Activated T-helper 17 cell treated with anti-CD3 and anti-CD28 coated beads, Interleukin-2, amount 50 U/mL, for 72 hours (primary cell): ENCODE data around the gene IL6ST. TPM values are rescaled to one million over a fixed set of nuclear protein-coding genes. Genes with fewer than 3 reads are reported as not detected.

Source experiments
- ATAC-seq: fragments of 150-1000 bp; cut with Tn5 transposase; replicated peaks from 2 replicates; pipeline ENCODE4 v1.10.0; 2021; ENCODE audit warnings: mild to moderate bottlenecking, moderate library complexity
- H3K27ac Mint-ChIP-seq: one replicate; pipeline ENCODE4 v1.8.0; 2022; ENCODE audit warnings: mixed read lengths
- H3K27me3 Mint-ChIP-seq: one replicate; pipeline ENCODE4 v1.8.0; 2022; ENCODE audit warnings: mixed read lengths
- H3K36me3 Mint-ChIP-seq: one replicate; pipeline ENCODE4 v1.8.0; 2022; ENCODE audit warnings: low read depth, mild to moderate bottlenecking, mixed read lengths
- H3K4me1 Mint-ChIP-seq: one replicate; pipeline ENCODE4 v1.8.0; 2022; ENCODE audit warnings: mixed read lengths
- H3K4me3 Mint-ChIP-seq: one replicate; pipeline ENCODE4 v1.8.0; 2022; ENCODE audit warnings: mild to moderate bottlenecking, mixed read lengths
- H3K9me3 Mint-ChIP-seq: one replicate; pipeline ENCODE4 v1.8.0; 2022; ENCODE audit warnings: mixed read lengths
- total RNA-seq, 2 donors: library from RNA; stranded (reverse); gene quantifications; one replicate each; pipeline ENCODE4 v1.2.3, GENCODE V29; 2022

Gene IL6ST
- total RNA-seq, 2 donors from 2014 or later = 28.1 to 66.8 TPM

GRCh38 chr5:55913466-55914413, 81.0 kb downstream of the IL6ST start:
- H3K4me1 Mint-ChIP-seq = no peaks in the 10 kb centered on the region
- no peak overlapping the region for H3K27ac Mint-ChIP-seq
- H3K36me3 Mint-ChIP-seq = no peaks in the 10 kb centered on the region
- no peak for ATAC-seq
- H3K9me3 Mint-ChIP-seq = no peaks in the 10 kb centered on the region
- no peak overlapping the region for H3K4me3 Mint-ChIP-seq
- H3K27me3 Mint-ChIP-seq = no peaks in the 10 kb centered on the region

- Mint-ChIP-seq H3K27ac (no peak overlapping the region), H3K9me3 (no peaks in the 10 kb centered on the region), H3K4me1 (no peaks in the 10 kb centered on the region), H3K36me3 (no peaks in the 10 kb centered on the region), H3K4me3 (no peak overlapping the region), H3K27me3 (no peaks in the 10 kb centered on the region)
- ATAC-seq = no peak
These were observed 82.7 kb downstream of the IL6ST start for GRCh38 chr5:55911784-55912653.

- ATAC-seq = no peak
- Mint-ChIP-seq H3K4me3 (no peak overlapping the region), H3K9me3 (no peaks in the 10 kb centered on the region), H3K27me3 (no peaks in the 10 kb centered on the region), H3K4me1 (peaks cover 5% of the 10 kb centered on the region), H3K27ac (no peak overlapping the region), H3K36me3 (no peaks in the 10 kb centered on the region)
These were observed 86.0 kb downstream of the IL6ST start for GRCh38 chr5:55908804-55909203.

- H3K4me1 Mint-ChIP-seq = peaks cover 13% of the 10 kb centered on the region
- H3K27me3 Mint-ChIP-seq = no peaks in the 10 kb centered on the region
- no peaks in the 10 kb centered on the region for H3K36me3 Mint-ChIP-seq
- no peaks in the 10 kb centered on the region for H3K9me3 Mint-ChIP-seq
- ATAC-seq = no peak
- H3K27ac Mint-ChIP-seq = no peak overlapping the region
- H3K4me3 Mint-ChIP-seq = no peak overlapping the region
These were observed 86.8 kb downstream of the IL6ST start for GRCh38 chr5:55907927-55908326.

GRCh38 chr5:55905251-55905650, 89.5 kb downstream of the IL6ST start:
- H3K27me3 Mint-ChIP-seq = no peaks in the 10 kb centered on the region
- no peak overlapping the region for H3K27ac Mint-ChIP-seq
- peaks cover 19% of the 10 kb centered on the region for H3K4me1 Mint-ChIP-seq
- ATAC-seq = no peak
- no peak overlapping the region for H3K4me3 Mint-ChIP-seq
- no peaks in the 10 kb centered on the region for H3K9me3 Mint-ChIP-seq
- H3K36me3 Mint-ChIP-seq = no peaks in the 10 kb centered on the region

GRCh38 chr5:55904152-55904551, 90.6 kb downstream of the IL6ST start:
- Mint-ChIP-seq H3K9me3 (no peaks in the 10 kb centered on the region), H3K4me1 (peaks cover 26% of the 10 kb centered on the region), H3K27ac (no peak overlapping the region), H3K4me3 (no peak overlapping the region), H3K27me3 (no peaks in the 10 kb centered on the region), H3K36me3 (no peaks in the 10 kb centered on the region)
- ATAC-seq = no peak

GRCh38 chr5:55903121-55903701, 91.6 kb downstream of the IL6ST start:
- H3K4me3 Mint-ChIP-seq = peak overlapping the region; percentile 52
- no peaks in the 10 kb centered on the region for H3K36me3 Mint-ChIP-seq
- no peaks in the 10 kb centered on the region for H3K27me3 Mint-ChIP-seq
- H3K27ac Mint-ChIP-seq = peak overlapping the region; percentile 54
- peak; percentile 91 for ATAC-seq
- no peaks in the 10 kb centered on the region for H3K9me3 Mint-ChIP-seq
- H3K4me1 Mint-ChIP-seq = peaks cover 26% of the 10 kb centered on the region

- peak overlapping the region; percentile 54 for H3K27ac Mint-ChIP-seq
- H3K36me3 Mint-ChIP-seq = no peaks in the 10 kb centered on the region
These were observed 92.1 kb downstream of the IL6ST start for GRCh38 chr5:55902696-55903095.

GRCh38 chr5:55900776-55901175, 94.0 kb downstream of the IL6ST start:
- peaks cover 35% of the 10 kb centered on the region for H3K4me1 Mint-ChIP-seq
- H3K27me3 Mint-ChIP-seq = peaks cover 4% of the 10 kb centered on the region
- H3K36me3 Mint-ChIP-seq = no peaks in the 10 kb centered on the region
- H3K4me3 Mint-ChIP-seq = no peak overlapping the region
- H3K27ac Mint-ChIP-seq = no peak overlapping the region
- no peak for ATAC-seq
- no peaks in the 10 kb centered on the region for H3K9me3 Mint-ChIP-seq

More at GRCh38 chr5:55902696-55903095, 92.1 kb downstream of the IL6ST start:
- H3K4me1 Mint-ChIP-seq = peaks cover 30% of the 10 kb centered on the region
- peak overlapping the region; percentile 52 for H3K4me3 Mint-ChIP-seq
- no peaks in the 10 kb centered on the region for H3K27me3 Mint-ChIP-seq
- ATAC-seq = no peak
- no peaks in the 10 kb centered on the region for H3K9me3 Mint-ChIP-seq

- ATAC-seq = peak; percentile 68
- H3K9me3 Mint-ChIP-seq = no peaks in the 10 kb centered on the region
These were observed 94.7 kb downstream of the IL6ST start for GRCh38 chr5:55900068-55900467.

GRCh38 chr5:55899344-55899743, 95.4 kb downstream of the IL6ST start:
- H3K4me1 Mint-ChIP-seq = peaks cover 36% of the 10 kb centered on the region

More at GRCh38 chr5:55900068-55900467, 94.7 kb downstream of the IL6ST start:
- H3K27ac Mint-ChIP-seq = peak overlapping the region; percentile 26
- peaks cover 35% of the 10 kb centered on the region for H3K4me1 Mint-ChIP-seq
- H3K27me3 Mint-ChIP-seq = peaks cover 4% of the 10 kb centered on the region
- no peak overlapping the region for H3K4me3 Mint-ChIP-seq
- H3K36me3 Mint-ChIP-seq = no peaks in the 10 kb centered on the region

GRCh38 chr5:55897905-55898304, 96.9 kb downstream of the IL6ST start:
- peaks cover 28% of the 10 kb centered on the region for H3K4me1 Mint-ChIP-seq
- H3K36me3 Mint-ChIP-seq = no peaks in the 10 kb centered on the region
- ATAC-seq = peak; percentile 64
- peaks cover 4% of the 10 kb centered on the region for H3K27me3 Mint-ChIP-seq
- H3K27ac Mint-ChIP-seq = peak overlapping the region; percentile 4
- H3K4me3 Mint-ChIP-seq = peak overlapping the region; percentile 38
- no peaks in the 10 kb centered on the region for H3K9me3 Mint-ChIP-seq

More at GRCh38 chr5:55899344-55899743, 95.4 kb downstream of the IL6ST start:
- H3K27ac Mint-ChIP-seq = no peak overlapping the region
- no peaks in the 10 kb centered on the region for H3K36me3 Mint-ChIP-seq
- peaks cover 4% of the 10 kb centered on the region for H3K27me3 Mint-ChIP-seq
- ATAC-seq = no peak
- H3K4me3 Mint-ChIP-seq = no peak overlapping the region
- no peaks in the 10 kb centered on the region for H3K9me3 Mint-ChIP-seq

- peak overlapping the region; percentile 4 for H3K27ac Mint-ChIP-seq
- H3K36me3 Mint-ChIP-seq = no peaks in the 10 kb centered on the region
- H3K4me3 Mint-ChIP-seq = peak overlapping the region; percentile 38
- ATAC-seq = no peak
- H3K9me3 Mint-ChIP-seq = no peaks in the 10 kb centered on the region
- H3K4me1 Mint-ChIP-seq = peaks cover 28% of the 10 kb centered on the region
- peaks cover 4% of the 10 kb centered on the region for H3K27me3 Mint-ChIP-seq
These were observed 97.4 kb downstream of the IL6ST start for GRCh38 chr5:55897206-55897894.

GRCh38 chr5:55896663-55897062, 98.1 kb downstream of the IL6ST start:
- no peaks in the 10 kb centered on the region for H3K36me3 Mint-ChIP-seq
- no peaks in the 10 kb centered on the region for H3K9me3 Mint-ChIP-seq
- no peak overlapping the region for H3K27ac Mint-ChIP-seq
- no peak overlapping the region for H3K4me3 Mint-ChIP-seq
- peaks cover 4% of the 10 kb centered on the region for H3K27me3 Mint-ChIP-seq
- peaks cover 28% of the 10 kb centered on the region for H3K4me1 Mint-ChIP-seq
- ATAC-seq = no peak
